Stomach (tissue), 4 donors: Measurements from ENCODE around the gene NPR3.

Source experiments
- CTCF ChIP-seq, 7 experiments: fragments of 450-650 bp in 4 of 7; fragments of 200-600 bp in 3 of 7; sonication (generic) in 3 of 7; IDR thresholded peaks; one replicate each; pipeline ENCODE4 v1.5.1; 2016 to 2019; ENCODE audit warnings: antibody characterized with exemption in 7 of 7, control low read depth in 2 of 7, mild to moderate bottlenecking in 1 of 7
- EP300 ChIP-seq: sonication (generic); formaldehyde crosslinking; IDR thresholded peaks from one replicate; pipeline ENCODE4 v1.6.1; 2017; ENCODE audit warnings: antibody characterized with exemption
- POLR2A ChIP-seq, 4 donors: fragments of 450-650 bp; IDR thresholded peaks; one replicate each; pipeline ENCODE4 v1.6.1; 2016; ENCODE audit warnings: antibody characterized with exemption in 4 of 4, control low read depth in 2 of 4, mild to moderate bottlenecking in 1 of 4, moderate library complexity in 1 of 4
- POLR2AphosphoS5 ChIP-seq, 3 donors: sonication (generic); formaldehyde crosslinking; IDR thresholded peaks; one replicate each; pipeline ENCODE4 v1.6.1; 2016; ENCODE audit warnings: antibody characterized with exemption in 3 of 3

GRCh38 chr5:32833127-32833526, 122.0 kb downstream of the NPR3 start:
- TF ChIP-seq CTCF (IDR thresholded peaks at IDR 0.05) (no peak), EP300 (no peak), POLR2A (IDR thresholded peaks at IDR 0.05) (no peak), POLR2AphosphoS5 (IDR thresholded peaks at IDR 0.05) (no peak)
